GM21717 (cell line): ENCODE measurements around the gene SPRY1.
A peak's percentile ranks its signal among the peaks of the same experiment; 100 is the strongest.

Experiments
- ATAC-seq: cut with Tn5 transposase; IDR thresholded peaks from one replicate; pipeline ENCODE4 v1.9.1; 2021; ENCODE audit warnings: mild to moderate bottlenecking, moderate library complexity; ENCODE audit not compliant: unreplicated experiment

The SPRY1 gene

GRCh38 chr4:123379392-123379791 lies 17.2 kb upstream of the SPRY1 start:
- ATAC-seq: no peak

- peak; percentile 91 for ATAC-seq
These were observed 15.6 kb upstream of the SPRY1 start for GRCh38 chr4:123380728-123381716.

- ATAC-seq: no peak
These were observed 14.6 kb upstream of the SPRY1 start for GRCh38 chr4:123381996-123382395.

- no peak for ATAC-seq
These were observed 13.0 kb upstream of the SPRY1 start for GRCh38 chr4:123383566-123383965.

- no peak for ATAC-seq
These were observed 10.0 kb upstream of the SPRY1 start for GRCh38 chr4:123386609-123387008.

GRCh38 chr4:123390846-123391456 lies 5.6 kb upstream of the SPRY1 start:
- ATAC-seq: no peak

GRCh38 chr4:123393721-123394120 lies 2.9 kb upstream of the SPRY1 start:
- no peak for ATAC-seq

- ATAC-seq: peak; percentile 21
These were observed 810 bp downstream of the SPRY1 start for GRCh38 chr4:123397144-123398065.

GRCh38 chr4:123398066-123398852 lies 1.7 kb downstream of the SPRY1 start:
- ATAC-seq: peak; percentile 60

GRCh38 chr4:123398853-123399626 lies 2.4 kb downstream of the SPRY1 start:
- peak; percentile 31 for ATAC-seq

GRCh38 chr4:123399627-123400358 lies 3.2 kb downstream of the SPRY1 start:
- no peak for ATAC-seq

GRCh38 chr4:123401271-123402120 lies 4.9 kb downstream of the SPRY1 start:
- no peak for ATAC-seq

GRCh38 chr4:123402121-123402465 lies 5.5 kb downstream of the SPRY1 start:
- ATAC-seq: no peak

- no peak for ATAC-seq
These were observed 6.5 kb downstream of the SPRY1 start for GRCh38 chr4:123403080-123403604.

- ATAC-seq: no peak
These were observed 7.9 kb downstream of the SPRY1 start for GRCh38 chr4:123404533-123404932.

GRCh38 chr4:123405267-123405865 lies 8.8 kb downstream of the SPRY1 start:
- ATAC-seq: no peak

- ATAC-seq: no peak
These were observed 10.3 kb downstream of the SPRY1 start for GRCh38 chr4:123406872-123407271.
